ENCODE results near the gene PZP.
"Not testable (repeated sequence)": the region's sequence is repeated elsewhere in the genome, so short reads cannot be mapped to it uniquely, and the experiment has no call there.

Gene PZP

DNA sequence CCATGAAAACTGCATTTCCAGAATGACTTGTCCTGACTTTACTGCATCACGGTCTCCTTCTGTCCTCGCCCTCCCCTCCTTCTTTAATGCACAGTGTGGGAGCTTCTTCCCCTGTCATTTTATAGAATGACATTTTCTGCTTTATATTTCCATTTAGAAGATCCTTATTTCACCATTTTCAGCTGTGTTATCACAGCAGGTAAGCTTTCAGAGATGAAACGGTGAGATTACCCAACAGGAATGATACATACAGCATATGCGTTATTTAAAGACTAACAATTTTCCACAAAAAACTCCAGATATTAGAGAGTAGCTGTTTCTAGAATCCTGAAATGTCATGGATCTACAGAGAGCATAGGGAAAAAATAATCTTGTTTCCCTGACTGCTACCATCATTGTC is 27.3 kb upstream of the PZP start:
- DNase-seq (ENCODE audit: low spot score): no peak
- TF ChIP-seq CTCF (IDR thresholded peaks at IDR 0.05; ENCODE audit: extremely low read depth, insufficient read depth, missing control alignments): no peak
- in situ Hi-C loops (cut with MboI; ENCODE audit: low pct_unique_long_range_greater_than_20kb, low sequenced_read_pairs, unreplicated experiment): no loop called here

DNA sequence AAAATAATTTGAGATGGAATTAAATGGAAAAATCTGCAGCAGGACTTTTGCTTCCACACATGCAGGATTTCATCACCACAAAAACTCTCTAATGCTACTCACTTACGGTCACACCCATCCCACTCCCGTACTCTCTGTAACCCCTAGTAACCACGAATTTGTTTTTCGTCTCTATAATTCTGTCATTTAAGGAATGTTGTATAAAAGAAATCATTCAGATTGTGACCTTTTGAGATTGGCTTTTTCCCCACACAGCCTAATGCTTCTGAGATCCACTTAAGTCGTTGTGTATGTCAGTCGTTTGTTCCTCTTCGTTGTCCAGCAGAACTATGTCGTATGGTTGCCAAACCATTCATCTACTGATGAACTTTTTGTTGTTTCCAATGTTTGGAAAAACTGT is 19.8 kb upstream of the PZP start:
- in situ Hi-C loops (cut with MboI; ENCODE audit: low pct_unique_long_range_greater_than_20kb, low sequenced_read_pairs, unreplicated experiment): no loop called here
- no peak for DNase-seq (ENCODE audit: low spot score)
- TF ChIP-seq CTCF (IDR thresholded peaks at IDR 0.05; ENCODE audit: extremely low read depth, insufficient read depth, missing control alignments): no peak

- in situ Hi-C loops (cut with MboI; ENCODE audit: low pct_unique_long_range_greater_than_20kb, low sequenced_read_pairs, unreplicated experiment): no loop called here
- DNase-seq (ENCODE audit: low spot score): no peak
- TF ChIP-seq CTCF (IDR thresholded peaks at IDR 0.05; ENCODE audit: extremely low read depth, insufficient read depth, missing control alignments): no peak
Measured at GRCh38 chr12:9223830-9224229, 15.6 kb upstream of the PZP start.

- TF ChIP-seq CTCF (IDR thresholded peaks at IDR 0.05; ENCODE audit: extremely low read depth, insufficient read depth, missing control alignments): no peak
- DNase-seq (ENCODE audit: low spot score): no peak
- in situ Hi-C loops (cut with MboI; ENCODE audit: low pct_unique_long_range_greater_than_20kb, low sequenced_read_pairs, unreplicated experiment): no loop called here
Measured at GRCh38 chr12:9221483-9221882, 13.3 kb upstream of the PZP start.

- DNase-seq (ENCODE audit: low spot score); in situ Hi-C loops (cut with MboI; ENCODE audit: low pct_unique_long_range_greater_than_20kb, low sequenced_read_pairs, unreplicated experiment): not testable (repeated sequence)
Measured at GRCh38 chr12:9221011-9221410, 12.8 kb upstream of the PZP start.

DNA sequence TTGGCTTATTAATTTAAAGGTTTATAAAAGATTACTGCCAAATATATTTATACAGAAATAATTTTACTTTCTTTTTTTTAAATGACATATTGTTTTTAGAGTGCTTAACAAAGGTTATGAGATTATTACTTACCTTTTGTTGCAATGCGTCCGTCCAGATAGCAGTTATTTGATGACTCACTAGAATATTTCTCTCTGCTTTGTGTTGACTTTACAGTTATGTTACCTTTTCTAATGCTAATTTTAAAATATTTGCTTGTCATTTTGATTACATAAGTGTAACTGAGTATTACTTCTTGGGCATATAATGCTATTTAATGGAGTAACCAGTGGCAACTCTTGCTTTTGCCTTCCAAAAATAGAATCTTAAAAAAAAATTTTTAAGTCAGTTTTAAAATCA is 6.3 kb upstream of the PZP start:
- no peak for TF ChIP-seq CTCF (IDR thresholded peaks at IDR 0.05; ENCODE audit: extremely low read depth, insufficient read depth, missing control alignments)
- DNase-seq (ENCODE audit: low spot score): no peak
- in situ Hi-C loops (cut with MboI; ENCODE audit: low pct_unique_long_range_greater_than_20kb, low sequenced_read_pairs, unreplicated experiment): no loop called here

- in situ Hi-C loops (cut with MboI; ENCODE audit: low pct_unique_long_range_greater_than_20kb, low sequenced_read_pairs, unreplicated experiment): no loop called here
- TF ChIP-seq CTCF (IDR thresholded peaks at IDR 0.05; ENCODE audit: extremely low read depth, insufficient read depth, missing control alignments): no peak
- no peak for DNase-seq (ENCODE audit: low spot score)
Measured at GRCh38 chr12:9211687-9212086, 3.5 kb upstream of the PZP start.

Measured in GM13977 (cell line).